Thymus (tissue), 11 donors: ENCODE data around the gene SETD5. TPM values are rescaled to one million over a fixed set of nuclear protein-coding genes. Genes with fewer than 3 reads are reported as not detected.

Experiments used
- DNase-seq, 9 donors: peaks; one replicate each; pipeline ENCODE4 v3.0.0-alpha.2; 2013; ENCODE audit warnings: low spot score in 9 of 9, low read depth in 6 of 9, missing footprints in 1 of 9
- H3K27ac ChIP-seq, 2 donors: one replicate each; pipeline ENCODE4 v1.5.1; 2013; ENCODE audit warnings: control low read depth in 1 of 2, low read depth in 1 of 2, low read length in 1 of 2, mild to moderate bottlenecking in 1 of 2, moderate library complexity in 1 of 2
- H3K27me3 ChIP-seq, 2 donors: one replicate each; pipeline ENCODE4 v1.5.1; 2013; ENCODE audit warnings: low read length in 1 of 2; ENCODE audit not compliant: control insufficient read depth in 2 of 2, insufficient read depth in 1 of 2
- H3K36me3 ChIP-seq, 2 donors: one replicate each; pipeline ENCODE4 v1.5.1; 2013; ENCODE audit warnings: low read length in 1 of 2, mild to moderate bottlenecking in 1 of 2, moderate library complexity in 1 of 2; ENCODE audit not compliant: control insufficient read depth in 2 of 2, insufficient read depth in 2 of 2
- H3K4me1 ChIP-seq, 2 donors: one replicate each; pipeline ENCODE4 v1.5.1; 2013; ENCODE audit warnings: low read length in 2 of 2; ENCODE audit not compliant: control insufficient read depth in 2 of 2, insufficient read depth in 2 of 2
- H3K4me3 ChIP-seq, 2 donors: one replicate each; pipeline ENCODE4 v1.5.1; 2013; ENCODE audit warnings: low read length in 2 of 2, control low read depth in 1 of 2, mild to moderate bottlenecking in 1 of 2
- H3K9me3 ChIP-seq, 2 donors: one replicate each; pipeline ENCODE4 v1.5.1; 2013; ENCODE audit warnings: low read length in 1 of 2, mild to moderate bottlenecking in 1 of 2; ENCODE audit not compliant: control insufficient read depth in 2 of 2, insufficient read depth in 1 of 2
- WGBS: extraction: QIAGEN DNeasy Blood & Tissue Kit; methylation state at CpG from one replicate; pipeline ENCODE4 v1.1.7; 2013; 5-methylcytosine and 5-hydroxymethylcytosine counted together
- polyA plus RNA-seq: library from polyadenylated mRNA; stranded (reverse); fragments of 200-250 nt; gene quantifications from one replicate; pipeline ENCODE4 v1.2.3, GENCODE V29; 2013
- total RNA-seq: library from RNA; stranded (reverse); fragments of 120-200 nt; gene quantifications from one replicate; pipeline ENCODE4 v1.2.4, GENCODE V29; 2013
- donor health status: healthy.

The SETD5 gene
- total and polyA plus RNA-seq, 2 donors: 20.9 to 25.3 TPM

GRCh38 chr3:9396632-9397331, 633 bp upstream of the SETD5 start:
- Histone ChIP-seq H3K36me3 (peaks cover 3 to 35% of the 10 kb centered on the region in 2 donors), H3K9me3 (peaks cover 0 to 4% of the 10 kb centered on the region in 2 donors), H3K4me3 (peak overlapping the region; percentile 73 to 74), H3K27ac (peak overlapping the region; percentile 97 to 99), H3K27me3 (no peaks in the 10 kb centered on the region), H3K4me1 (peaks cover 15 to 21% of the 10 kb centered on the region in 2 donors)
- DNase-seq: peak; percentile 93 to 99 (median 97)
- WGBS: under 1% methylated on average over 71 of the region's 71 CpGs

DNA sequence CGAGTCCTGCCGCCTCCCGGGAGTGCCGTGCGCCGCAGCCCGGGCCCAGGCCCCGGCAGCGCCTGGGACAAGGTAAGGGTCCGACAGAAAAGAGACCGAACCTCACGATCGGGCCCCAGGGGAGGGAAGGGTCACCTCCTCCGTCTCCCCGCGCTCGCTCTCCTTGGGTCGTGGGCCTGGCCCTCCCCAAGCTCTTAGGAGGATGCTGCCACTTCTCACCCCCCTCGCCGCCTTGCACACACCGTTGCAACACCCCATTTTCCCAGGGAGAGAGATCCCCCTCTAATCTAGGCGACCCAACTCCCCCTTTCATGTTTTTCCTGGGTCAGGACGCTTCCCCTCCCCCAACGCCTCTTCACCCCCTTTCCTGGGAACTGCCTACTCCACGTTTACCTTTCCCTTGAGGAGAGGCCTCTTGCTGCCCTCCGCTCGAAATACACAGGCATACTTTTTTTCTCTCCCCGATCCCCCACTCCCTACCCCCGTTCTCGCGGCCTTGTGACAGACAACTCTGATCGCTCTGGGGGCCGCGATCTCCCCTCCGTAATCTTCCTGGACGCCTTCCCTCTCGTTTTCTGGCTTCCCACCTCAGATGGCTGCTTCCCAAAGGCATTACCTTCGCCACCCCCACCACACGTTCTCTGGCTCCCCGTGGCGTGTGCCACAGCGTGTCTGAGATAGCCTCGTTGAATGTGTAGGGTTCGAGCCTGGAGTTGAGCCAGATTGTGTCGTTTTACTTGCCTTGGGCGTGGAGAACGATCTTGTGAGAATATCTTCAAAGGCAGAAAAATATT, 688 bp downstream of the SETD5 start:
- WGBS: under 1% methylated on average over 47 of the region's 47 CpGs
- peaks cover 18 to 25% of the 10 kb centered on the region in 2 donors for H3K4me1 ChIP-seq
- no peaks in the 10 kb centered on the region for H3K27me3 ChIP-seq
- H3K4me3 ChIP-seq: peak overlapping the region; percentile 73 to 94
- H3K27ac ChIP-seq: peak overlapping the region; percentile 94 to 97
- DNase-seq: peak in 6 of 9 donors; percentile 19 to 68 (median 38)
- peaks cover 3 to 22% of the 10 kb centered on the region in 2 donors for H3K36me3 ChIP-seq
- peaks cover 0 to 4% of the 10 kb centered on the region in 2 donors for H3K9me3 ChIP-seq

- Histone ChIP-seq H3K36me3 (peaks cover 0 to 15% of the 10 kb centered on the region in 2 donors), H3K4me3 (peak overlapping the region; percentile 73 to 94), H3K4me1 (peaks cover 18 to 25% of the 10 kb centered on the region in 2 donors), H3K9me3 (peaks cover 0 to 4% of the 10 kb centered on the region in 2 donors), H3K27me3 (no peaks in the 10 kb centered on the region), H3K27ac (peak overlapping the region; percentile 94 to 97)
- DNase-seq: peak in 1 of 9 donors; percentile 61
- WGBS: 2% methylated on average over 7 of the region's 7 CpGs
These were observed 1.4 kb downstream of the SETD5 start for GRCh38 chr3:9398700-9399336.

- Histone ChIP-seq H3K9me3 (peaks cover 0 to 4% of the 10 kb centered on the region in 2 donors), H3K4me3 (peak overlapping the region; percentile 73 to 94), H3K4me1 (peaks cover 18 to 25% of the 10 kb centered on the region in 2 donors), H3K27me3 (no peaks in the 10 kb centered on the region), H3K27ac (peak overlapping the region in 1 of 2 donors; percentile 94), H3K36me3 (peaks cover 0 to 10% of the 10 kb centered on the region in 2 donors)
- DNase-seq: no peak
- 10% methylated on average over 2 of the region's 2 CpGs for WGBS
These were observed 1.9 kb downstream of the SETD5 start for GRCh38 chr3:9399337-9399703.

DNA sequence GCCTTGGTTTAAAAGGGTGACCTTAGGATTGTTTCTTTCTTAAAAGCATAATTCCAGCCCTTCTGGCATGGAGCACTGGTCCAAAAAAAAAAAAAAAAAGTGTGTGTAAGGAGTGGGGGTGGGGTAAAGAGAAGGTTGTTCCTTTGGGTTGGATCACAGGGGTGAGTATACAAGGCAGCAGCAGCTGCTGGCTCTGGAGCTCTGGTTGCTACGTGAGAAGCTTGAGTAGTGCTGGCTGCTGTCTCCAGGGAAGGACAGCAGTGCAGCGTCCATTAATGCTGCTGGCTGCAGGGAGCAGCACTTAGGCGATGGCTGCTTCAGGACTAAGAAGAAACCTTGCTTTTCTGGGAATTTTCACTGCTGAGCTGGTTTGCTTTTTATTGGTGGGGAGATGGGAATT, 2.3 kb downstream of the SETD5 start:
- peaks cover 17 to 22% of the 10 kb centered on the region in 2 donors for H3K4me1 ChIP-seq
- H3K27ac ChIP-seq: peak overlapping the region in 1 of 2 donors; percentile 94
- no peaks in the 10 kb centered on the region for H3K27me3 ChIP-seq
- WGBS: 1% methylated on average over 3 of the region's 3 CpGs
- H3K36me3 ChIP-seq: peaks cover 0 to 6% of the 10 kb centered on the region in 2 donors
- peak overlapping the region; percentile 73 to 94 for H3K4me3 ChIP-seq
- peak in 3 of 9 donors; percentile 16 to 50 (median 37) for DNase-seq
- peaks cover 0 to 4% of the 10 kb centered on the region in 2 donors for H3K9me3 ChIP-seq

DNA sequence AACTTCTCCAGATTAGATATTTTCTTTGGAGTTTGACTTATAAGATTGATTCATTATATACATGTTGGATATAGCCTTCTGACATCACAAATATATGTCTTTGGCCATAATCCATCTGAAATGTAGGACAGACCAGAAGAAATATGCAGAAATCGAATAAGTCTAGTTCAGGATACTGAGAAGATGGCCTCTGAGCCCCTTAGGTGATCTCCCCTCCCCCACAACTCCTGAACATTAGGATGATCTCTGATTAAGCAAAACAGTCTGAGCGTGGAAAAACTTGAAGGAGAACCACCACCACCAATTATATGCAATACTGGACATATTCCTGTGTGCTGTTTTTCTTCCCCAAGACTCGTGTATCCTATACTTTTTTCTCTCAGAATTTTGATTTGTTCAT, 3.2 kb downstream of the SETD5 start:
- DNase-seq: no peak
- no peaks in the 10 kb centered on the region for H3K27me3 ChIP-seq
- H3K9me3 ChIP-seq: peaks cover 0 to 4% of the 10 kb centered on the region in 2 donors
- peaks cover 12 to 13% of the 10 kb centered on the region in 2 donors for H3K4me1 ChIP-seq
- 75% methylated on average over 3 of the region's 3 CpGs for WGBS
- H3K4me3 ChIP-seq: no peak overlapping the region
- H3K36me3 ChIP-seq: no peaks in the 10 kb centered on the region
- no peak overlapping the region for H3K27ac ChIP-seq

GRCh38 chr3:9401986-9402385, 4.6 kb downstream of the SETD5 start:
- Histone ChIP-seq H3K27ac (no peak overlapping the region), H3K4me1 (peaks cover 11% of the 10 kb centered on the region in 2 donors)
- WGBS: 94% methylated on average over 4 of the region's 4 CpGs

GRCh38 chr3:9402410-9403228, 5.2 kb downstream of the SETD5 start:
- WGBS: 73% methylated on average over 3 of the region's 3 CpGs
- DNase-seq: no peak
- Histone ChIP-seq H3K4me3 (no peak overlapping the region), H3K9me3 (no peaks in the 10 kb centered on the region), H3K27me3 (no peaks in the 10 kb centered on the region), H3K36me3 (no peaks in the 10 kb centered on the region), H3K4me1 (peaks cover 11% of the 10 kb centered on the region in 2 donors), H3K27ac (no peak overlapping the region)

More at GRCh38 chr3:9401986-9402385, 4.6 kb downstream of the SETD5 start:
- Histone ChIP-seq H3K27me3 (no peaks in the 10 kb centered on the region), H3K36me3 (no peaks in the 10 kb centered on the region), H3K9me3 (no peaks in the 10 kb centered on the region), H3K4me3 (no peak overlapping the region)
- no peak for DNase-seq
